Superior temporal gyrus (tissue), 1 donor: ENCODE results near the gene CTNNBIP1.

ENCODE experiments used
- DNase-seq: peaks from one replicate; pipeline ENCODE4 v3.0.0-alpha.2; 2016; ENCODE audit errors: extremely low spot score

CTNNBIP1 gene

DNA sequence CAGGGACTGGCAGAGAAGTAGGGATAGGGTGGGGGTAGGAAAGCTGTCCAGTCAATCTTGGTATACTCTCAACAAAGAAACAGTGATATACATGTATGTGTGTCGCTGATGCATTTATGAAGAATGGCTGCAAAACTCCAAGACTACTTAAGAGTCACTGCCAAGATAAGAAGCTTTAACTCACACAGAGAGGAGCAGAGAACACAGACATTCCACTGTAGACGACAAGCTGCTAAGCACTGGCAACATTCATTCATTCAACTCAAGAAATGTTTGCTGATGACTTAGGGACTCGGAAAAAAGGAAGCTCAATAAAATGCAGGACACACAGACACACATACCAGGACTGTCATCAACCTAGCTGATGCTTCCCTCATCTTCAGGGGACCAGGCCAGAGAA, 5.5 kb downstream of the CTNNBIP1 start:
- DNase-seq, result no peak

DNA sequence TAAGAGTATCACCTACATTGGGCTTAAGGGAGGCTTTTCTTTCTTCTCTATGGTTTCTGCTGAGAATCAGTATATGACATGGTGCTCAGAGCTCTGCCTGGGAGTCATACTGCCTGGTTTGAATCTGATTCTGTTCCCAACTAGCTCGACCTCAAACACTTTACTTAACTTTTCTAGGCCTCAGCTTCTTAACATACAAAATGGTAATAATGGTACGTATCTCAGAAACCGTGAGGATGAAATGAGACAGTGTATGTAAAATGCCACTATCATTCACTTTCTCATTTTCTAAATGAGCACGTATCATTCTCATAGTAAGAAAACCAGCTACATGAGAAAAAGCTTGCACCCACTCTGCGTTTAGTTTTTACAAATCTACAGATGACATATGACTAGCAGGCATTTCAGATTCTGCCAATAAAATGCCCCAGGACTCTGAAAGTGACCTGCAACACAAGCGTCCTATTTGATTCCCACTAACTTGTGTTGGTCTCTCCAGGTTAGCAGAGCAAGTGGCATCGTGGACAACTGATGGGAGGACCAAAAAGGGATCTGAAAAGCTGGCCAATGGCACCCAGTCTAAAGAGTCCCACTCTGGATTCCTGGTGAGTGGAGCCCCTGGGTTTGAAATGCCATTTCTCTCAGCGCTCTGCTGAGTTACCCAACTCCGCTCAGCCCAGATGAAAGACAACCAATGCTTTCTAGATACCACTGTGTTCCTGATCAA, 6.1 kb downstream of the CTNNBIP1 start:
- DNase-seq, result no peak

DNA sequence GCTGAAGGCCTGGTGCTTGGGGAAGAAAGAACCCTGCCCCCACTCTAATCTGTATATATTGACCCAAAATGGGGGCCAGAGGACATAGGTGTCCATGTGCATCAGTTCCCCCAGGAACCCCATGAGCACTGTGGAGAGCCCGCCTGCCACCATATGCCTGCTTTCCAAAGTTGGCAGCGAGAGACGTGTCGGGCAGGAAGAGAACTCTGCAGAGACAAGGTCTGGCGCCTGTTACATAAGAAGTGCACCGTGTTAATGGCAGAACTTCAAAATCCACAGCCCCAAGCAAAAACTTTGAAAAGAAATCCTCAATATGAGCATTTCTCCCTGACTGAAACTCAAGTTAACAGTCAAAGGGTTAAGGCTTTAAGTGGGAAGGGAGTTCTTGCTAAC, 8.0 kb downstream of the CTNNBIP1 start:
- DNase-seq, result peak; percentile 50

DNA sequence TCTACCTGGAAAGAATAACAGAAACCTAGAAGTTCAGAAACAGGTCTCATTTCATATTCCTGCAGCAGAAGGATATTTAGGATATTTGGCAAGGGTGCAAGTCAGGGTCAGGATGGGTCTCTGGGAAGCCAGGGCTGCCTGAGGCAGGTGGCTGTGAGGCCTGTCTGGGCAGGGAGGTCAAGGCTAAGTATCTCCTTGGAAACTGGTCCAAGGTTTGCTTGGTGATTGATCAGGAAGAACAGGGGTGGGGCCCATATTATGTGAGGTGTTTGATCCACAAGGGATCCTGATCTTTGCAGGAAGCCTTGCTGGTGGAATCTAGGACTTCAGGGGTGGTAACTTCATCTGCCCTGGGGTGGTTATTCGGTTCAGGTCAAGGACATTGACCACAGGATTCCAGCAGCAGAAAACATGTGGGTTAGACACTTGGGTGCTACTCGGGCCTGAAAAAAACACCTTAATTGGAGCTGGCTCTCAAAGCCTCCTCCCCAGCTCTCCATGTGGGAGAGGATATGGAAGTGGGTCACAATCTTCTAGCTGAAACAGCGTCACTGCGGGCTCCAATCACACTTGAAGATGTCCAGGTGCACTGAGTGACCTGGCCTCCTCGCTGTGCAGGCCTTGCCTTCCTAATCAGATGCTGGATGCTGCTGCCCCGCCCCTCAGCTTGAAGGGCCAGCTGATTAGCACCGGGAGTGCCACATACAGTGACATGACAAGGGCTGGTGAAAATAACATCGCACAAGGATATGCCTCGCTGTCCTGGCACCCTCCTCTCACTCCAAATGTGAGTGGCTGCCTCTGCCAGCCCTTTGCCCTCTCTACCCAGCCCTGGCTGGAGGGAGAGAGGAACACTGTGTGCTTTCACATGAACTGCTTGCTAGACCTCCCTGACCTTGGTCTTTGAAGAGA, 8.7 kb downstream of the CTNNBIP1 start:
- DNase-seq, result peak; percentile 45

DNA sequence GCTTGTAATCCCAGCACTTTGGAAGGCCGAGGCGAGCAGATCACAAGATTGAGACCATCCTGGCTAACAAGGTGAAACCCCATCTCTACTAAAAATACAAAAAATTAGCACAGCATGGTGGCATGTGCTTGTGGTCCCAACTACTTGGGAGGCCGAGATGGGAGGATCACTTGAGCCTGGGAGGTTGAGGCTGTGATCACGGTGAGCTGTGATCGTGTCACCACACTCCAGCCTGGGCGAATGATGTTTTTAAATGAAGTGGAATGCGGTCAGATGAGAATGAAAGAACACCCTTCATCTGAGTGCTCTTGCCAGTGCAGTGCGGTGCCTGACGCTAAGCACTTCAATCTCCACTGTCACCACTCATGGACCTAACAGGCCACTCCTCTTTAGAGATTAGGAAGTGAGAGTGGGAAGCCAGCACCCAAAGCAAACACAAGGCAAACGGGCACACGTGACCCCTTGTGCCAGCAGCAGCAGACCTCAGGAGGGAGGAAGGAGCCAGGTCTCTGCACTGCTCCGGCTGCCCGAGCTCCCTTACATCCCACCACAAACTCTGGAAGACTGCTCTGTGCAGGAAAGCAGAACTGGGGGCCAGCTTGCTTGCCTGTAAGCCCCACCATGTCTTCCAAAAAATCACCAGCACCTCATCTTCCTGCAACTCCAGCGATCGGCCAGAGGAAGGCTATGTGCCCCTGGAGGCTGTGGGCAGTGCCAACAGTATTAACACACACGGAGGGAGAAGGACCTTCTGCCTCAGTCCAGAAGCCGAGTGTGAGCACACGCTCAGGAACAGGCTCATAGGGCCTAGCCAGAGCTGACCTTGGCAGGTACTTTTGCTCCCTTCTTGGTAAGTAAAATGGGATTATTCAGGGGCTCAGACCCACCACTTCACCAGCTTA, 9.7 kb downstream of the CTNNBIP1 start:
- DNase-seq, result peak; percentile 65

DNA sequence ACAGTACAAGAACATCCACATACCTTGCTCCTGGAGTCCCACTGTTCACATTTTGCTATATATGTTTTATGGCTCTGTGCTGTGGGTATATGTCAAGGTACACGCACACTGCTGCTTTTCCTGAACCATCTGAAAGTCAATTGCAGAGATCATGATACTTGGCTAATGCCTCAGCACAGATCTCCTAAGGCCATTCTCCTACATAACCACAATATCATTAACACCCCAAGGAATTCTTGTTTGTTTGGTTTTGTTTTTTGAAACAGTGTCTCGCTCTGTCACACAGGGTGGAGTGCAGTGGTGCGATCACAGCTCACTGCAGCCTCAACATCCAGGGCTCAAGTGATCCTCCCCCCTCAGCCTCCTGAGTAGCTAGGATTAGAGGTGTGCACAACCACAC, 16.0 kb downstream of the CTNNBIP1 start:
- no peak for DNase-seq

DNA sequence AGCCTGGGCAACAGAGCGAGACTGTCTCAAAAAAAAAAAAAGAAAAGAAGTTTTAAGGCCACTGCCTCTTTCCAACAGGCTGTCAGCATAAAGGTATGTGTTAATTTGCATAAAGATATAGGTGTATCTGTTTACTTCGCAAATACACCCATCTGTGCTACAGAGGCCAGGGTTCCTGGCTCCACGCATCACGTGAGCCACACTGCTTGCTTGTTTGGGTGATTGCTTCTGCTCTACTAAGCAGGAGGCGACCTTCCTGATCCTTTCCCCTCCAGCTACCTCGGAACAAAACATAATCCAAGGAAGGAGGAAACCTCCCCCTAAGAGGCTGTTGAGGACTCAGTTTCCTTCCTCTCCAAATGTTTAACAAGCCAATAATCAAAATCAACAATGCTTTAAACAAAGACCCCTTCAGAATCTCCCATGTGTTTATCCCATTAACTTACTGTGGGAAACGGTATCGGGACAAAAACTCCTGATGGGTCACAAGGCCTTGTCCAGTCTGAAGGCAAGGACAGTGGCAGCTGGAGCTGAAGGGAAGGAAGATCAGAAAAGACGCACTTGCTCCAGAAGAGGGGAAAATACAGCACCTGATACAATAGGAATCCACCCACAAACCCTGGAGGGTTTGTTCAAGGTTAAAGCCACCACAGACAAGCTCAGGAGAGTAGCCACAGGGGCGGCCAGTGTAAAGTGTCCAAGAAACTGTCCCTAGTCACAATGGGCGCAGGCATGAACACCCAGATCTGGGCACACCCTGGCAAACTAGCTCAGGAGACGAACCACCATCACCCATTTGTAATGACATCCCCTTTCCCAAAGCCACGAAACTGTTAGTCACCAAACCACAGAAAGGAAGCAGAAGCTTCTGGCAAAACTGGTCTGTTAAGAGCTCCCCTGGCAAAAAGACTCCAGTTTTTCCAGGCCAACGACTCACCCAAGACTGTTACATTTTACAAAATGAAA, 17.2 kb downstream of the CTNNBIP1 start:
- DNase-seq, result peak; percentile 7

DNA sequence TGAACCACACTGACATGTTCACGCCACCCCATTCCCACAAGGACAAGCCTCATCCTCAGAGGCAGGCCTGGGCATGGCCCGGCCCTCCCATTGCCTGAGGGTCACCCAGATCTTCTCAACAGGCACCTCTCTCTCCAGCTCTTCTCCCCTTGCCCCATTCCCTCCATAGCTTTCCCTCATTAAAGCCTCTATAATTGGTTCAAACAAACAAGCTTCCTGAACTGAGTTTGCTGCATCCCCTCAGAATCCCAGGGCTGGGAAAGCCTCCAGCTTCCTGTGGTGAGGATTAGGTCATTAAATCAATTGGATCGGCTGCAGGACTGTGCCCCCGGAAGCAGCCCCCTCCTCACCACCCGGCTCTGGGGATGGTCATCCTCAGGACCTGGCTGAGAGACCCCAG, 18.9 kb downstream of the CTNNBIP1 start:
- DNase-seq, result peak; percentile 2

DNA sequence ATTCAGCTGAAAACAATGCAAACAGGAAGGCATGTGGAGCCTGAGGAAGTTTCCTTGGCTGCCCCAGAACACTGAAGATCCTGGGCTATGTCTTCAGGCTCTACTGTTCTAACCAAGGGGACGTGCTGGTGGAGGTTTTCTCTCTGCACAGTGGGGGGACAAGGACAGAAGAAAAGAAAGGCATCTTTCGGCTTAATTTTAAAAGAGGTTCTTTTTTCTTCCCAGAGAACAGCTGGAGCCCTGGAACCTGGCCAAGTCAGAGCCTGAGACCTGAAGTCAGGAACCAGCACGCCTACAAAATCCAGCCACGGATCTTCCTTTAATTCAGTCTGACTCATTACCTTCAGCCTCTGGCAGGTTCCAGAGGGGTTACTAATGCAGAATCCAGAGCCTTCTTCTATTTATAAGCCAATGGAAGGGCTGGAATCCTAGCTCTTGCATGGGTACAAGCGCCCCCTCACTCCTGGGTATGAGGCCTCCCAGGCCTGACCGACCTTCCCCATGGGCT, 19.8 kb downstream of the CTNNBIP1 start:
- no peak for DNase-seq

DNA sequence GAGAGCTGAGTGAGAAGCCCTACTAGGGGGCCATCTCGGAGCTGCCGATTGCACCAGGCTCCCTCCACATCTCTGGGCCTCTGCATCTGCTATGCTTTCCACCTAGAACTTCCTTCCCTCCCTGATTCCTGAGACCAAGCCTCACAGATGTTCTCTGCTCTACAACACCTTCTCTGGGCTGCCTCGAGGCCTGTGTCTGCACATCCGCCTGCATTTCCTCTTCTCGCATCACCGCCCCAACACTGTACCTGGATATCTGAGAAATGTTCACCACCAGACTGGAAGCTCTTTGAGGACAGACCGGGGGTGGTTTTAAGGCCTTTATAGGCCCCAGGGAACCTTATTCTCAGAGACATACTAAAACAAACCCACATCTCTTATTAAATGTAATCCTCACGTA, 20.7 kb downstream of the CTNNBIP1 start:
- DNase-seq, result no peak

DNA sequence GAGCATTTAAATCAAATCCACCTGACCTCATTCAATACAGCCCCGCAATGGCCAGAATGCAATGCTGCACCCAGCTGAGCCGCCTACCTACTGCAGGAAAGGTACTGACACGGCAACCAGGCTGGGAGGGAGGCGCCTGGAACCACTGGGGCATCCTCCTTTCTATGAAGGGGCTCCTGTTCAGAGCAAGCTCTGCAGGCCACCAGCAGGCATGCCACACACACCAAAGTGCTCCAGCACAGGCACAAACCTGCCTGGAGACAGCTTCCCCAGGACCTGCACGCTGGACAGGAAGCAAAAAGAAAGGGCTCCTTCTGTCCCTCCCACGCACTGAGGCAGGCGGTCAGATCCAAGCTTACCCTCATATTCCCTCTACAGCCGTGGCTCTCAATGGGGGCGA, 21.2 kb downstream of the CTNNBIP1 start:
- no peak for DNase-seq

DNA sequence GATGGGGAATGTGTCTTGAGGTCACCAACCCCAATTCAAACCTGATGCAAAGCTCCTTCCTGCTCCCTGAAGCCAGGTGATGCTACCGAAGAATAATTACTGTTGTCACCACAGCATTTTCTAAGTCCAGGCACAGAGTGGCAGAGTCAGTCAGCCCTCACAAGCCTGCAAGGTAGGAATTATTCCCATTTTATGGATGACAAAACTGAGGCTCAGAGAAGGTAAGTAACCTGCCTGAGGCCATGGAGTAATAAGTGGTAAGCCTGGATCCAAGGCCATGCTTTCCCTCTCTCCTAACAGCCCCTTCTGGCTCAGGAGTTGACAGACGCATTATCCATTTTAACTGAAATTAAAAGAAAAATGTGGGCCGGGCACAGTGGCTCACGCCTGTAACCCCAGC, 23.0 kb downstream of the CTNNBIP1 start:
- no peak for DNase-seq

DNA sequence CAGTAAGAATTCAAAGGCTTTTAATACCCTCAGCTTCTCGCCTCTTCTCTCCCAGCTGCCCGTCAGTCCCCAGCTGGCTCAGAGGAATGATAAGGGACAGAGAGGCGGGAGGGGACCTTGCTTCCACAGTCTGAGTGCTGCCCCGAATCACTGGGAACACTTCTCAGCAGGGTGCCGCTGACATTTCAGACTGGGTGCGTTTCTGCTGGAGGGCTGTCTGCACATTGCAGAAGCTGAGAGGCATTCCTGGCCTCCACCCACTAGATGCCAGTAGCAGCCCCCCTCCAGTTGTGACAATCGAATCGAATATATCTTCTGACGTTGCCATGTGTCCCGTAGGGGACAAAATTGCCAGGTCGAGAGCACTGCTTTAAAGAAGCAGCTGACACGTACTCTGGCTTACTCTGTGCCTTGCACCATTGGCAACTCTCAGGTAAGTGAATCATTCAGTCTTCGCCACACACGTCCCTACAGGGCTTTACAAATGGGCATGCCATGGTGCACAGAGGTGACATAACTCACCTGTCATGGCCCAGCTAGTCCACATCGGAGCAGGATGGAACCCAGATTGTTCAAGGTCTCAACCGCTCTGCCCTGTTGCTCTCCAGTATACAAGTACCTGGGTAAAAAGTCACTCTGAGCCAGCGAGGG, 23.9 kb downstream of the CTNNBIP1 start:
- no peak for DNase-seq

DNA sequence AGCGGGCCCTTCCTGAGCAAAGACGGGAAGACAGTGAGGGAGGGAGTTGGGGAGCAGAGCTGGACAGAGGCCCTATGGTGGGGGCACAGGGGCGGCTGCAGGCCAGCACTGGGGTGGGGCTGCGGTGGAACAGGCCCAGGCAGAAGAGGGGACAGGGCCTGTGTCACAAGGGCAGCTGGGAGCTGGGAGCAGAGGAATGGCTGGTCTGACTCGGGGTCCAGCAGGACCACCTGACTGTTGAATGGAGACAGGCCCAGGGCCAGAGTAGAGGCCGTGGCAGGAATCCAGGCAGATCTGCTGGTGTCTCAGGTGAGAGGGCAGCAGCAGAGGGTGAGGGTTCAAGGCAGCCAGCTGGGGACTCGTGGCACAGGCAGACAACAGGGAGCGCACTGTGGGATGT, 25.3 kb downstream of the CTNNBIP1 start:
- DNase-seq, result no peak

DNA sequence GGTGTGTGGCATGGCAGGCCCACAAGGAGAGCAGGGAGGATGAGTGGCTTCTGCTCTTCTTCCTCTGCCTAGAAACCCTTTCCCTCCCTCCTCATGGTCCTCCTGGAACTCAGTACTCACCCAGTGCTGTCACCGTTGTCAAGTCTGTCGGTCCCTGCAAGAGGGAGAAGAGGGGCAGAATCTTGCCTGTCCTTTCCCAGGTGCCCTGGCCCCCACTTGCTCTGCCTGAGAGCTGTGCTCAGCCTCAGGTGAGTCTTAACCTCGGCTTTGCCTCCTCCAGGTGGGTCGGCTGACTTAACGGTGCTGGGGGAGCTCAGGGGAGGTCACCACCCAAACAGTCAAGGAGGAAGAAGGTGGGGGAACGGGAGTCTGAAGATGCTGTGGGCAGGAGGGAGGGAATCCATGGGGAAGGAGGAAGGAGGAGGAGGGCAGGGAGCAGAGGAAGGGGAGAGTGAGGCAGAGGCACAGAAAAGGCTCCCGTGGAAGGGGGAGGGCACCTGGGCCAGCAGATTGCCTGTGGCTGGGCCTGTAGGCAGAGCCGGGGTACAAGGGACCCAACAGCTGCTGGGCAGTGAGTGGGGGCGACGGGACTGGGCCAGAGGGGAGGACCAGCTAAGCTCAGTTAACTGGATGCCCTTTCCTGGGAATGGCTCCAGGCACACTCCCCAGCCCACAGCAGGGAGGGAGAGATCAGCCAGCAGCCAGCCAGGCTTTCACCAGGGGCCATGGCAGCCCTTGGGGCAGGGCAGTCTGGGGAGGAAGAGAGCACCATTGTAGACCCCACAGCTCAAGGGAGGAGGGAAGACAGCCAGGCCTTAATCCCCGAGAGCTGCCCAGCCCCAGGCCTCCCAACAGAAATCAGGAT, 26.3 kb downstream of the CTNNBIP1 start:
- no peak for DNase-seq

DNA sequence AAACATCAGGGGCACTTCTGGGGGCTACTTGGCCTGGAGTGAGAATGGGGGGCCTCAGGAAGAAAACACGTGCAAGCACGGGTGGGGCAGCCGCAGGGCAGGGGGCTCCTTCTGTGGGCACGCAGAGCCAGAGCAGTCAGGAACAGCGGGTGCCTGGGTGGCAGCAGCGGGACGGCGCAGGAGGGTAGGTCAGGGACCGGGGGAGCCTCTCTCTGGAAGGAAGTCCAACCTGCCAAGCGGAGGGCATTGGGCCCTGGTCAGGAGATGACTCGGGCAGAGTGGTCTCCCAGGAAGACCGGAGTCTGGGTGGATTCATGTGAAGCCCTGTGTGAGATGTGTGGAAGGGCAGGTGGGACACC, 27.1 kb downstream of the CTNNBIP1 start:
- no peak for DNase-seq

DNA sequence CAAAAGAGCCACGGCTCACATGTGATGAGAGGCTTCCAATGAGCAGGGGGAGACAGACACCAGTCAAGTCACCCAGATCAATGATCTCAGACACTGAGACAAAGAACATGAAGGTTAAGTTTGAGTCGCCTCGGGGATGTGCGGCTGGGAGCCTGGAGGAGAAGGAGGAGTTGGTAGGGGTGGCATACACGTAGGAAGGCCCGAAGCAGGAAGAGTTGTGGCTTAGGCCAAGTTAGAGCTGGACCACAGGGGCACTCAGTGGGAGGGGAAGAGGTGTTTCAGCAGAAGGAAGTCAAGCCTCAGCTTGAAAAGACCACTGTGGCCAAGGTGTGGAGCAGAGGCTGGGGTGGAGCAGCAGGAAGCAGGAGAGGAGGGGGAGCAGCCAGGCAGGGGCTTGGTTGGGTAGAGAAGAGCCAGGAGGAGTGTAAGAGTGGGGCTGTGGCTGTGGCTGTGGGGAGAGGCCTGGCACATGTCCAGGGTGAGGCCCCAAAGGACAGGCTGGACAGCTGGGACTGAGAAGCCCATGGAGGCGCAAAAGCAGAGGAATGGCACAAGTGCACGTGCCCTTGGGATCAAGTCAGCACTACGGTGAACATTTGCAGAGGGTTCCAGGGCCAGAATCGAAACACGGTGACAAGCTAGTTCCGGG, 27.6 kb downstream of the CTNNBIP1 start:
- no peak for DNase-seq

DNA sequence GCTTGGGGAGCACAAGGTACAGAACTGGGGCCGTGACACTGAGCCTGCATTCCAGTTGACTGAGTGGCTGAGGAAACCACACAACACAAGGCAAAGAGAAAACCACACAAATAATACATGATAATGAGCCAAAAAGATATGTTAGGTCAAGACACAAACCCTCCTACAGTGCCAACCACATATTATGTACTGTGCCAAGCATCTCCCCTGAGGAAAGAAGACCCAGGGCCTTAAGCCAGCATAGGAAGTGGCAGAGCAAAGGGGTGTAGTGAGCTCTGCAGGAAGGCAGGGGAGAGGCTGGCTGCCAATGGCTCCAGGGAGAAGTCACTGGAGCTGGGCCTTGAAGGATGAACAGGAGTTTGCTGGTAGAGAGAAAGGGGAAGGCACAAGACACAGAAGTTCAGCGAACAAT, 28.2 kb downstream of the CTNNBIP1 start:
- no peak for DNase-seq

DNA sequence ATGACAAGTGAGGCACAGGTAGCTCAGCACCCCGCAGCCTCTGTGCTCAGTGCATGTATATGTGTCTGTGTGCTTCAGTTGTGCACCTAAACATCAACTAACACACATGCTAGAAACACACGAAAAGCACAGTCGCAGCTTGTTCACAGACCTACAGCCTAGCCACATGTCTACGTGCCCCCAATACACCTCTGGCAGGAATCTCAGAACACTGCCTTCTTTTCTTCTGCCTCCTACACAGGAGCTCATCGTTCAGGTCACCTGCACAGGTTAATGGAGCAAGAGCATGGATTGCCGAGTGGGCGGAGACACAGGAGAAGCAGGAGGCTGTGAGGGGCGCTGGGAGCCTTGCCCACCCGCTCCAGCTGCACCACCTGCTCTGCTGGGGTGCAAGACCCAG, 31.7 kb downstream of the CTNNBIP1 start:
- DNase-seq, result no peak
